ENCODE data around the gene MARK1. TPM values are rescaled to one million over a fixed set of nuclear protein-coding genes. Genes with fewer than 3 reads are reported as not detected.

The MARK1 gene
- total RNA-seq, 6 experiments from 2014 or later, result 0.06 to 0.53 (median 0.24) TPM

DNA sequence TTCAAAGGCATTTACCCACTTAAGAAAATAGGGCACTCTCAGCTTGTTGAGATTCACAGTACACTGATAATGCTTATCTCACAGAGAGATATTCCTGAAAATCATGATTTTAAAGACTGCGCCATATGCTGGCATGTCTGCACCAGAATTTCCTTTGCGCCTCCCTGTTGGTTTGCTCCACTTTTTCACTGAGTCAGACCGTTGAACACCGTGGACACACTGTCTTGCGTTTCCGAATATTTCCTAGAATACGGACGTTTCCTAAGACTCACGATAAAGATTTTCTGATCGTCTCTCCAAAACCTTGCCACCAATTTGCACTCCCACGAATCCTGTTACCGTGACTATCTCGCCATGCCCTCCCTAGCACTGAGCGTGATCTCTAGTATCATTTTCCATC is 161.7 kb downstream of the MARK1 start:
- DNase-seq, result no peak
- 52% methylated on average over 8 of the region's 14 CpGs for WGBS (ENCODE audit: insufficient coverage, low coverage, low lambda C conversion rate, missing lambda C conversion rate)
- no peak for TF ChIP-seq POLR2A (IDR thresholded peaks at IDR 0.05)
- TF ChIP-seq, protein P1, sequence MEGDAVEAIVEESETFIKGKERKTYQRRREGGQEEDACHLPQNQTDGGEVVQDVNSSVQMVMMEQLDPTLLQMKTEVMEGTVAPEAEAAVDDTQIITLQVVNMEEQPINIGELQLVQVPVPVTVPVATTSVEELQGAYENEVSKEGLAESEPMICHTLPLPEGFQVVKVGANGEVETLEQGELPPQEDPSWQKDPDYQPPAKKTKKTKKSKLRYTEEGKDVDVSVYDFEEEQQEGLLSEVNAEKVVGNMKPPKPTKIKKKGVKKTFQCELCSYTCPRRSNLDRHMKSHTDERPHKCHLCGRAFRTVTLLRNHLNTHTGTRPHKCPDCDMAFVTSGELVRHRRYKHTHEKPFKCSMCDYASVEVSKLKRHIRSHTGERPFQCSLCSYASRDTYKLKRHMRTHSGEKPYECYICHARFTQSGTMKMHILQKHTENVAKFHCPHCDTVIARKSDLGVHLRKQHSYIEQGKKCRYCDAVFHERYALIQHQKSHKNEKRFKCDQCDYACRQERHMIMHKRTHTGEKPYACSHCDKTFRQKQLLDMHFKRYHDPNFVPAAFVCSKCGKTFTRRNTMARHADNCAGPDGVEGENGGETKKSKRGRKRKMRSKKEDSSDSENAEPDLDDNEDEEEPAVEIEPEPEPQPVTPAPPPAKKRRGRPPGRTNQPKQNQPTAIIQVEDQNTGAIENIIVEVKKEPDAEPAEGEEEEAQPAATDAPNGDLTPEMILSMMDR (IDR thresholded peaks at IDR 0.05), result no peak
- no peak overlapping the region for H3K27ac ChIP-seq
- no peaks in the 10 kb centered on the region for H3K27me3 ChIP-seq
- H3K36me3 ChIP-seq, result no peaks in the 10 kb centered on the region
- peaks cover 0 to 10% (median 0%) of the 10 kb centered on the region in 4 donors for H3K4me1 ChIP-seq
- intact Hi-C loops (cut with DNase I), result loop anchor here (5.0 to 10.0 kb wide), 2 partner anchors 43 to 45 kb away; no protein-coding TSS in a partner anchor
- no peaks in the 10 kb centered on the region for H3K9me3 ChIP-seq
- no peak for ATAC-seq
- peak overlapping the region; percentile 65 to 88 (median 81) for H3K4me3 ChIP-seq

DNA sequence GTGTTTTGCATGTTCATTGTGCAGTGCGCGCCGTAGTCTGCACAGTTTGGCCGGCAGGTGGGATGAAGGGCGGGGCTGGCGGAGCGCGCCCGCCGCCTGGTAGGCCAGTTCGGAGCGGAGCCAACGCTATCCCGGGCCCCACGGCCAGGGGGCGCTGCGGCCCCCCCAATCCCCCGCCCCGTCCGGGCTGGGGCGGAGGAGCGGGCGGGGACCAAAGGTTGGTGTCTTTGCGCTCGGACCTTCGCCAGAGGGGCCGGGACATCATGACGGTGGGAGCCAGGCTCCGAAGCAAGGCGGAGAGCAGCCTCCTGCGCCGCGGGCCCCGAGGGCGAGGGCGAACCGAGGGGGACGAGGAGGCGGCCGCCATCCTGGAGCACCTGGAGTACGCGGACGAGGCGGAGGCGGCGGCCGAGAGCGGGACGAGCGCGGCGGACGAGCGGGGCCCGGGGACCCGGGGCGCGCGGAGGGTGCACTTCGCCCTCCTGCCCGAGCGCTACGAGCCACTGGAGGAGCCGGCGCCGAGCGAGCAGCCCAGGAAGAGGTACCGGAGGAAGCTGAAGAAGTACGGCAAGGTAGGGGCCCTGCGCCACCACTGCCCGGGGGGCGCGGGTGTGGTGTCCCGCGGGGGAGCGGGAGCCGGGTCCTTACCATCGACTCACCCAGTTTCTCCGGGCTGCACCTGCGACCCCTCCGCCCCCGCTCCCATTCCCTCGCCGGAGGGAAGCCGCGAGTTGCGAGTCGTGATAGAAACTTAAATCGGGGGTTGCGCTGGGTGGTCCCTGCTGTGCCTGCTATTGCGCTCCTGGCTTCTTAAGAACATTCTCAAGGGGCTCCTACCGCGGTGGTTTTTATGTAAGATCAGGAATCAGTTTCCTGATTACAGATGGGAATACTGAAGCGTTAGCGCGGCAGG is 162.5 kb downstream of the MARK1 start, which contains the start of gene C1orf115:
TSS of gene C1orf115 (plus strand) at position 224 of the 913 bp plus-strand sequence. CDS start at position 264, 40 bp downstream.
- H3K27ac ChIP-seq, result peak within 1 kb of the TSS; percentile 78 to 88 (median 87)
- intact Hi-C loops (cut with DNase I), result loop anchor here in 1 of 2 donors (5.0 kb wide), 1 partner anchor 42 kb away; no protein-coding TSS in a partner anchor
- 3% methylated on average over 36 of the region's 96 CpGs for WGBS (ENCODE audit: insufficient coverage, low coverage, low lambda C conversion rate, missing lambda C conversion rate)

DNA sequence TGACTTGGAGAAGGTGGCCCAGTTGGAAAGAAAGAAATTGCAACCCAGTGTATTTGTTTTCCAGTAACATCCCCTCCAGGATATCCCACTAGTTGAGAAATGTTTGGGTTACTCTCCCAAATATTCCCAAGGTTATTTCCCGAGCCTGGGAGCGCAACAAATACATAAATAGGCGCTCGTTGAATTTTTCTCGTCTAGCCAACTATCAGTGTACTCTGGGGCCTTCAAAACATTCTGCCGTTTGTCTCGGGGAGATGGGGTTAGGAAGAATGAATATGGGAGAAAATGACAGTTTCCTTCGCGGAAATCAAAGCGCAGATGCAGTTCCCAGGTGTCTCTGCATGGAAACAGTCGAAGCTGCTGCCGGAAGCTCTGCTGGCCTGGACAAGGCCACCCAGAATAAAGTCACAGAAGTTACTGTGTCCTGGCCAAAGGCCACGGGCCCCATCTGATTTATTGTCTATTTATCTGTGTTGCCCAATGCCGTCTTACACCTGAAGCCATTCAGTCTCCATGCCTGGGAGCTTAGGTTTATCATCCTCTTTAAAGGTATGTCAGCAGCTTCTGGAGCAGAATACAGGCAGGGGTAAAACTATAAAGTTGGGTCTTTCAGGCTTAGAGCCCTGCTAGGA is 163.2 kb downstream of the MARK1 start:
- WGBS (ENCODE audit: insufficient coverage, low coverage, low lambda C conversion rate, missing lambda C conversion rate), result 16% methylated on average over 13 of the region's 14 CpGs
- peak; percentile 47 to 75 (median 68) for ATAC-seq

More for the DNA sequence above, 162.5 kb downstream of the MARK1 start, which contains the start of gene C1orf115:
- no peaks in the 10 kb centered on the region for H3K27me3 ChIP-seq
- peak within 1 kb of the TSS; percentile 65 to 88 (median 81) for H3K4me3 ChIP-seq
- DNase-seq (peak; percentile 86 to 90 (median 89)), ATAC-seq (peak; percentile 91 to 96 (median 95))
- no peaks in the 10 kb centered on the region for H3K36me3 ChIP-seq
- TF ChIP-seq, protein P1 (IDR thresholded peaks at IDR 0.05), result peak; percentile 98 to 99 (median 99)
- peak; percentile 82 for TF ChIP-seq POLR2A (IDR thresholded peaks at IDR 0.05)
- no peaks in the 10 kb centered on the region for H3K9me3 ChIP-seq
- peaks cover 0 to 10% (median 0%) of the 10 kb centered on the region in 4 donors for H3K4me1 ChIP-seq

More for the DNA sequence above, 163.2 kb downstream of the MARK1 start:
- H3K27me3 ChIP-seq, result no peaks in the 10 kb centered on the region
- intact Hi-C loops (cut with DNase I), result loop anchor here in 1 of 2 donors (5.0 kb wide), 1 partner anchor 41 kb away; no protein-coding TSS in a partner anchor
- H3K4me3 ChIP-seq, result peak overlapping the region; percentile 65 to 88 (median 81)
- DNase-seq, result peak; percentile 73 to 78 (median 76)
- H3K27ac ChIP-seq, result peak overlapping the region; percentile 78 to 88 (median 87)
- TF ChIP-seq, protein P1 (IDR thresholded peaks at IDR 0.05), result no peak
- TF ChIP-seq POLR2A (IDR thresholded peaks at IDR 0.05), result peak; percentile 42
- peaks cover 0 to 10% (median 0%) of the 10 kb centered on the region in 4 donors for H3K4me1 ChIP-seq
- H3K9me3 ChIP-seq, result no peaks in the 10 kb centered on the region
- no peaks in the 10 kb centered on the region for H3K36me3 ChIP-seq

Measured in right lobe of liver (tissue), 6 donors.